ENCODE results near the gene PPP2R3B.

DNA sequence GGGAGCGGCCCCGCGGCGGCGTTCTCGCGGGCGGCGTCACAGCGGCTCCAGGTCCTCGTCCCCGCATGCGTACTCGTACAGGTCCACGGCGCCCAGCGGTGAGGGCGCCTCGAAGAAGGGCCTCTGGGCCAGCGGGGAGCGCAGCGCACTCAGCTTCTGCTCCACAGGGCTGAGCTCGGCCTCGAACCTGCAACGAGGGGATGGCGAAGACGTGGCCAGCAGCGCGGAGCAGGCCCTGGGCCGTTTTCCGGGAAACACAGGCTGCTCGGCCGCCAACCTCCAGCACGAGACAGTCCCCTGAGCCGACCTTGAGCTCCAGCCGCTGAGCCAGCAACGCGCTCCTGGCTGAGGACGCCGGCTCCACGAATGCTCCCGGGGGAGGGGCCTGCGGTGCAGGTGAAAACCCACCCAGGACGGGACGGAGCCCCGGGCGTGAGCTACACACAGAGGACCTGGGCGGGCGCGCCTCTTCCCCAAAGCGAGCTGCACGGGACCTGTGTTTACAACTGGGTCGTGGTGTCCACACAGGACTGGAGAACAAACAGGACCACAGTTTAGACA, 52.3 kb downstream of the PPP2R3B start:
- no peak for TF ChIP-seq CTCF (IDR thresholded peaks at IDR 0.05)
- TF ChIP-seq ZFX (IDR thresholded peaks at IDR 0.05; ENCODE audit: borderline replicate concordance) = no peak

Data from 22Rv1 (cell line).